ENCODE data around the gene COBL. TPM values are rescaled to one million over a fixed set of nuclear protein-coding genes. Genes with fewer than 3 reads are reported as not detected.

The COBL gene
- total RNA-seq, 6 experiments from 2014 or later: not detected

GRCh38 chr7:51303142-51303525, 13.5 kb downstream of the COBL start:
- no peaks in the 10 kb centered on the region for H3K36me3 Mint-ChIP-seq (ENCODE audit: low read depth)
- TF ChIP-seq, protein P1, sequence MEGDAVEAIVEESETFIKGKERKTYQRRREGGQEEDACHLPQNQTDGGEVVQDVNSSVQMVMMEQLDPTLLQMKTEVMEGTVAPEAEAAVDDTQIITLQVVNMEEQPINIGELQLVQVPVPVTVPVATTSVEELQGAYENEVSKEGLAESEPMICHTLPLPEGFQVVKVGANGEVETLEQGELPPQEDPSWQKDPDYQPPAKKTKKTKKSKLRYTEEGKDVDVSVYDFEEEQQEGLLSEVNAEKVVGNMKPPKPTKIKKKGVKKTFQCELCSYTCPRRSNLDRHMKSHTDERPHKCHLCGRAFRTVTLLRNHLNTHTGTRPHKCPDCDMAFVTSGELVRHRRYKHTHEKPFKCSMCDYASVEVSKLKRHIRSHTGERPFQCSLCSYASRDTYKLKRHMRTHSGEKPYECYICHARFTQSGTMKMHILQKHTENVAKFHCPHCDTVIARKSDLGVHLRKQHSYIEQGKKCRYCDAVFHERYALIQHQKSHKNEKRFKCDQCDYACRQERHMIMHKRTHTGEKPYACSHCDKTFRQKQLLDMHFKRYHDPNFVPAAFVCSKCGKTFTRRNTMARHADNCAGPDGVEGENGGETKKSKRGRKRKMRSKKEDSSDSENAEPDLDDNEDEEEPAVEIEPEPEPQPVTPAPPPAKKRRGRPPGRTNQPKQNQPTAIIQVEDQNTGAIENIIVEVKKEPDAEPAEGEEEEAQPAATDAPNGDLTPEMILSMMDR (IDR thresholded peaks at IDR 0.05): no peak
- no peak overlapping the region for H3K4me3 Mint-ChIP-seq
- no peak overlapping the region for H3K27ac Mint-ChIP-seq
- DNase-seq: no peak
- H3K9me3 Mint-ChIP-seq: peaks cover 11% of the 10 kb centered on the region; the same call in 1 of the 2 replicates
- H3K4me1 Mint-ChIP-seq (ENCODE audit: low read depth): peaks cover 7% of the 10 kb centered on the region; the same call in 1 of the 2 replicates
- H3K27me3 Mint-ChIP-seq (ENCODE audit: insufficient read depth): peaks cover 4% of the 10 kb centered on the region

- Mint-ChIP-seq H3K27me3 (ENCODE audit: insufficient read depth) (peaks cover 4% of the 10 kb centered on the region), H3K27ac (no peak overlapping the region), H3K4me3 (no peak overlapping the region), H3K36me3 (ENCODE audit: low read depth) (no peaks in the 10 kb centered on the region), H3K4me1 (ENCODE audit: low read depth) (peaks cover 7% of the 10 kb centered on the region; the same call in 1 of the 2 replicates), H3K9me3 (peaks cover 11% of the 10 kb centered on the region; the same call in 1 of the 2 replicates)
- TF ChIP-seq, protein P1 (IDR thresholded peaks at IDR 0.05): no peak
- DNase-seq: no peak
Observed at GRCh38 chr7:51301806-51302205, 14.8 kb downstream of the COBL start.

DNA sequence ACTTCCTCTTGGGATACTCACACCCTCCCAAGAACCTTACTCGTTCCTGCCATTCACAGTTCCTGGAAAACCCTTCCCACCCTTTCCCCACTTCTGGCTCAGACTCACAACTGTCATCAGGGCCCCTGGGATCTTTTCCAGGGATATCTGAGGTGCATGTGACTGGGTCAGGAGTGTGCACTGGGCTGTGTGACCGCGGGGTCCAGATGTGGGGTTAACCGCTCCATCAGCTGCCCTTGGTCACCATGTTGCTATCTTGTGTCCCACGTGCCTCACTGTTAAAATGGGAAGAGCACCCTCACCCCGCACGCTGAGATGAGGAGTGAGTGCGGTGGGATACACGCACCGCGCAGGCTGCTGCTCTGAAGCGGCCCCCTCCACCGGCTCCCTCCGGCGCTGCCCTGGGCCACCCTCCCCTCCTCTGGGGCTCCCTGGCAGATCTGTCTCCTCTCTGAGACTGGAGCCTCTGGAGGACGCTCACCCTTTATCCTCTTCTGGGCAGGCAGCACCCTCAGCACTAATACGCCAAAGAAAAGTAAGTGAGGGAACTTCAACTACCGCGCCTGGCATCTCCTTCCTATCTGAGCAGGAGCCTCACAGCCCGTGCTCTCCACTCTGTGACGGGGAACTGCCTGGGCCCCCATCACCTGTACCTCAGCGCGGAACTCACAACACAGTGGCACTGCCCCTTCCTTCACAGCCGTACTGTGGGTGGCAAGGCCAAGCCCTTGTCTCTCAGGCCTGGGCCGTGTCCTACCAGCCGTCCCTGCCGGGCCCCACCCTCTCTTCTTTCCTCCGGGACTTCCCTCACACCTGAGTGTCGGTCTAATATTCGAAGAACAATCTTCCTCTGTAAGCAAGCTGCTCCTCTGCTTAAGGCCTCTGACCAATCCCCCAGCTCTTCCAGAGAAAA, 15.6 kb downstream of the COBL start:
- peaks cover 4% of the 10 kb centered on the region for H3K27me3 Mint-ChIP-seq (ENCODE audit: insufficient read depth)
- no peak for DNase-seq
- no peaks in the 10 kb centered on the region for H3K36me3 Mint-ChIP-seq (ENCODE audit: low read depth)
- TF ChIP-seq, protein P1 (IDR thresholded peaks at IDR 0.05): no peak
- H3K9me3 Mint-ChIP-seq: peaks cover 11% of the 10 kb centered on the region; the same call in 1 of the 2 replicates
- no peak overlapping the region for H3K27ac Mint-ChIP-seq
- no peak overlapping the region for H3K4me3 Mint-ChIP-seq
- peaks cover 7% of the 10 kb centered on the region; the same call in 1 of the 2 replicates for H3K4me1 Mint-ChIP-seq (ENCODE audit: low read depth)

DNA sequence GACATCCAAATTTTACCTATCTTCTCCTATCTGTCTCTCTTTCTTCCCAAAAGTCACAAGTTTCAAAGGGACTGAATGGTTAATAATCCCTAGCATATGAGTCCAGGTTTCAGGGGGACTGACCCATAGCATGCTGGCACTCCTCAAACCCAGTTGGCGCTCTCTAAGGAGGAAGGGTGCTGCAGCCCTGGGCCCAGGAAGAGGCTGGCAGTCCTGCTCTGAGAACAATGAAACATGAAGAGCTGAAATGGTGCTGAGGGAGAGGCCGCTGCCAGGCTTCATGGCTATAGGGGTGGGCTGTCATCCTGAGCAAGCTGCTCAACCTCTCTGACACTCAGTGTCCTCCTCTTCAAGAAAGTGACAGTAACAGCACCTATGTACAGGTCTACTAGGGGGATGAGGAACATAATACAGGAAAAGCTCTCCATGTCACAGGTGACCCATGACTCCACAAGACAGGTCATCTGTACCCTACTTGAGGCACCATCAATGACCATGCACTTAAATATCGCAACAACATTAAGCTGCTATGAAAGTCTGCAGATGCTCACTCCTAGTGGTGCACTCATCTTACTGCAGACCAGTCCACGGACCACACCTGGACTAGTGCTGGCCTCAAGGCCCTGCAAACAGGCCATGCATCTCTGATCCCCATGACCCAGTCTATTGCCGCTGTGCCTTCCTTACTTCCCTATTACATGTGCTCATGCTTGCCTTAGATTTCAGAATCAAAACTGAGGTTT, 17.0 kb downstream of the COBL start:
- H3K27ac Mint-ChIP-seq: no peak overlapping the region
- H3K9me3 Mint-ChIP-seq: peaks cover 11% of the 10 kb centered on the region; the same call in 1 of the 2 replicates

GRCh38 chr7:51298912-51299311, 17.7 kb downstream of the COBL start:
- TF ChIP-seq, protein P1 (IDR thresholded peaks at IDR 0.05): no peak
- Mint-ChIP-seq H3K4me3 (no peak overlapping the region), H3K4me1 (ENCODE audit: low read depth) (peaks cover 7% of the 10 kb centered on the region; the same call in 1 of the 2 replicates), H3K27me3 (ENCODE audit: insufficient read depth) (peaks cover 4% of the 10 kb centered on the region; the same call in 1 of the 2 replicates), H3K27ac (no peak overlapping the region), H3K36me3 (ENCODE audit: low read depth) (no peaks in the 10 kb centered on the region), H3K9me3 (peaks cover 8% of the 10 kb centered on the region; the same call in 1 of the 2 replicates)
- no peak for DNase-seq

More for the DNA sequence above, 17.0 kb downstream of the COBL start:
- Mint-ChIP-seq H3K4me1 (ENCODE audit: low read depth) (peaks cover 7% of the 10 kb centered on the region; the same call in 1 of the 2 replicates), H3K27me3 (ENCODE audit: insufficient read depth) (peaks cover 4% of the 10 kb centered on the region), H3K4me3 (no peak overlapping the region), H3K36me3 (ENCODE audit: low read depth) (no peaks in the 10 kb centered on the region)
- no peak for DNase-seq
- TF ChIP-seq, protein P1 (IDR thresholded peaks at IDR 0.05): peak; percentile 12; the same call in 1 of the 2 replicates

All from HFFc6 (cell line).